ENCODE results near the gene SPRYD3. TPM values are rescaled to one million over a fixed set of nuclear protein-coding genes. Genes with fewer than 3 reads are reported as not detected.
A peak's percentile ranks its signal among the peaks of the same experiment; 100 is the strongest.

The SPRYD3 gene
- total RNA-seq, 1 donor from 2014 or later = 37.1 TPM

DNA sequence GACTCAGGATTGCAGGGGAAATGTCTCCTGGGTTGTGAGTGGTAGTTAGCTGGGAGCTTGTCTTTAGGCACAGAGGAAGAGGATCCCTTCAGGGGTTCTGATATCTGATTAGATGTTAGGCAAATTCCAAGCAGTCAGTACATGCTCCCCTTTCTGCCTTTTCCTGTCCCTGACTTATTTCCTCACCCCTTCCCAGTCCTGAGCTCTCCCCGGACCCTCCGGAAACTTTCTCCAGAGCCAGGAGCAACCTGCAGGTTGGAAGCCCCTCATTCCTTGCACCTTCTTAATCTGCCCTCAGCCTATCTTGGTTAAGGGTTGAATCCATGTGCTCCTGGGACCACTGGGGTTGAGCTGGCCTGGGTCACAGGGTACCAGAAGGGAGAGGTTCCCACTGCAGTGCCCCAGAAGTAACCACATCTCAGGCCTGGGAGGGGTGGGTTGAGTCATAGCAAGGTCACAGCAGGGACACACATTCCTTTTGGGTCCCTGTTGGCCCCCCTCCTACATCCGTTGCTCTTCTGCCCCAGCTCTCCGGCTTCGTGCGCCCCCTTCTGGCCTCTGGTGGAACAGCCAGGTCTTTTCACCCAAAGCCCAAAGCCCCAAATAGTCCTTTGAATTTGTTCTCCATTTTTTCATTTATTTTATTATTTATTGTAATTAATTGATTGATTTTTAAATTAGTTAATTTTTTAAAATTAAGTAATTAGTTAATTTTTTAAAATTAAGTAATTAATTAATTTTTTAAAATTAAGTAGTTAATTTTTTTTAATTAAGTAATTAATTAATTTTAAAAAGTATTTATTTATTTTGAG is 20.1 kb upstream of the SPRYD3 start:
- Mint-ChIP-seq H3K9me3 (ENCODE audit: low read depth) (no peaks in the 10 kb centered on the region), H3K4me3 (ENCODE audit: unreplicated experiment) (peak overlapping the region; percentile 76), H3K36me3 (ENCODE audit: low read depth) (no peaks in the 10 kb centered on the region), H3K27me3 (ENCODE audit: low read depth) (no peaks in the 10 kb centered on the region), H3K4me1 (ENCODE audit: low read depth) (peaks cover 24% of the 10 kb centered on the region), H3K27ac (ENCODE audit: unreplicated experiment) (peak overlapping the region; percentile 93)
- TF ChIP-seq, protein P1, sequence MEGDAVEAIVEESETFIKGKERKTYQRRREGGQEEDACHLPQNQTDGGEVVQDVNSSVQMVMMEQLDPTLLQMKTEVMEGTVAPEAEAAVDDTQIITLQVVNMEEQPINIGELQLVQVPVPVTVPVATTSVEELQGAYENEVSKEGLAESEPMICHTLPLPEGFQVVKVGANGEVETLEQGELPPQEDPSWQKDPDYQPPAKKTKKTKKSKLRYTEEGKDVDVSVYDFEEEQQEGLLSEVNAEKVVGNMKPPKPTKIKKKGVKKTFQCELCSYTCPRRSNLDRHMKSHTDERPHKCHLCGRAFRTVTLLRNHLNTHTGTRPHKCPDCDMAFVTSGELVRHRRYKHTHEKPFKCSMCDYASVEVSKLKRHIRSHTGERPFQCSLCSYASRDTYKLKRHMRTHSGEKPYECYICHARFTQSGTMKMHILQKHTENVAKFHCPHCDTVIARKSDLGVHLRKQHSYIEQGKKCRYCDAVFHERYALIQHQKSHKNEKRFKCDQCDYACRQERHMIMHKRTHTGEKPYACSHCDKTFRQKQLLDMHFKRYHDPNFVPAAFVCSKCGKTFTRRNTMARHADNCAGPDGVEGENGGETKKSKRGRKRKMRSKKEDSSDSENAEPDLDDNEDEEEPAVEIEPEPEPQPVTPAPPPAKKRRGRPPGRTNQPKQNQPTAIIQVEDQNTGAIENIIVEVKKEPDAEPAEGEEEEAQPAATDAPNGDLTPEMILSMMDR (IDR thresholded peaks at IDR 0.05) = peak; percentile 99
- DNase-seq (ENCODE audit: low spot score) = no peak

DNA sequence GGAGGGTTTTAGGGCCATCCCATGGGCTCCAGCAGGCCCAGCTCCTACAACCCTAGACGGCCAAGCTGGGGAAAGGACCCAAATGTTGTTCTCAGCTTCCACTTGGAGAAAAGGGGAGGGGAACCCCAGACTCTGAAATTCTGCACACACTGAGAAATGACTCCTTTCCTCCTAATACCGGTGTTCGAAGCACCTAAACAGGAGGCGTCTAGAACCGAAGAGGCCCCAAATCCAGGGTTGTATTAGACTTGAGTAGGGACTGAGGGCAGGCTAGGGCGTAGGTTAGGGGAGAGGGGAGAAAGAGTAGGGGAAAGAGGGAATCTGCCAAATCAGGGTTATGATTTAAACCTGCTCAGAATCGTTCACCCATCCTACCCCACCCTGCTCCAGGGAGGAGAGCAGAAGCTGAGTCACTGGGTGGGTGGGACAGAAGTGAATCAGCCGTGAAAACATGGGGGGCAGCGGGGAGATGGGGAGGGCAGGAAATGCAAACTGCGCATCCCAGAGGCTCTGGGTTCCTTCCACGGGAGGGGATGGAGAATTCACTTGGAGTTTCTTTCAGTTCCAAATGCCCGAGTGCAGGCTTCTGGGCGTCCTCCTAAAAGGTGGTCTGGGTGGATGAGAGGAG is 19.3 kb upstream of the SPRYD3 start:
- DNase-seq (ENCODE audit: low spot score) = no peak
- peaks cover 24% of the 10 kb centered on the region for H3K4me1 Mint-ChIP-seq (ENCODE audit: low read depth)
- peak overlapping the region; percentile 93 for H3K27ac Mint-ChIP-seq (ENCODE audit: unreplicated experiment)
- no peaks in the 10 kb centered on the region for H3K9me3 Mint-ChIP-seq (ENCODE audit: low read depth)
- no peaks in the 10 kb centered on the region for H3K36me3 Mint-ChIP-seq (ENCODE audit: low read depth)
- no peaks in the 10 kb centered on the region for H3K27me3 Mint-ChIP-seq (ENCODE audit: low read depth)
- H3K4me3 Mint-ChIP-seq (ENCODE audit: unreplicated experiment) = peak overlapping the region; percentile 76
- TF ChIP-seq, protein P1 (IDR thresholded peaks at IDR 0.05) = no peak

DNA sequence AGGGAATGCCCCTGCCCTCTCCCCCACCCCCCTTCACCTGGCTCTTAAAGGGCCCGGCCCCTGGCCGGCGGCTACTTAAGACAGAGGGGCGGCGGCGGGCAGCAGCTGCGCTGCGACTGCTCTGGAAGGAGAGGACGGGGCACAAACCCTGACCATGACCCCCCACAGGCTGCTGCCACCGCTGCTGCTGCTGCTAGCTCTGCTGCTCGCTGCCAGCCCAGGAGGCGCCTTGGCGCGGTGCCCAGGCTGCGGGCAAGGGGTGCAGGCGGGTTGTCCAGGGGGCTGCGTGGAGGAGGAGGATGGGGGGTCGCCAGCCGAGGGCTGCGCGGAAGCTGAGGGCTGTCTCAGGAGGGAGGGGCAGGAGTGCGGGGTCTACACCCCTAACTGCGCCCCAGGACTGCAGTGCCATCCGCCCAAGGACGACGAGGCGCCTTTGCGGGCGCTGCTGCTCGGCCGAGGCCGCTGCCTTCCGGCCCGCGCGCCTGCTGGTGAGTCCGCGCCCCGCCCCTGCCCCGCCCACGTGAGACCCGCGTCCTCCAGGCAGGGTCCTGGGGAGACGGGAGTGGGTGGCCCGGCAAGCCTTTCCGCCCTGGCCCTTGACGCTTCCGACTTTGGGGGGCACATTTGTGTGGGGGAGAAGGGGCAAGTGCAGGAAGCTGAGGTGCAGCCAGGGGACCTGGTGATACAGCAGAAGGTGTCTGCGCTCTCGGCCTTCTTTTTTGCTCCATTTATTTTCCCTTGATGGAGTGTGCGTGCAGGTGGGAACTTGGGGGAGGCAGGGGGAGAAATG is 18.6 kb upstream of the SPRYD3 start, which contains the start of gene IGFBP6:
Gene IGFBP6 (plus strand): TSS at position 104 of the 790 bp plus-strand sequence. CDS start 51 bp downstream, at position 155.
- peak within 1 kb of the TSS; percentile 76 for H3K4me3 Mint-ChIP-seq (ENCODE audit: unreplicated experiment)
- TF ChIP-seq, protein P1 (IDR thresholded peaks at IDR 0.05) = peak; percentile 20
- H3K27ac Mint-ChIP-seq (ENCODE audit: unreplicated experiment) = peak within 1 kb of the TSS; percentile 93
- no peaks in the 10 kb centered on the region for H3K27me3 Mint-ChIP-seq (ENCODE audit: low read depth)
- DNase-seq (ENCODE audit: low spot score) = no peak
- H3K9me3 Mint-ChIP-seq (ENCODE audit: low read depth) = no peaks in the 10 kb centered on the region
- H3K4me1 Mint-ChIP-seq (ENCODE audit: low read depth) = peaks cover 24% of the 10 kb centered on the region
- H3K36me3 Mint-ChIP-seq (ENCODE audit: low read depth) = no peaks in the 10 kb centered on the region

DNA sequence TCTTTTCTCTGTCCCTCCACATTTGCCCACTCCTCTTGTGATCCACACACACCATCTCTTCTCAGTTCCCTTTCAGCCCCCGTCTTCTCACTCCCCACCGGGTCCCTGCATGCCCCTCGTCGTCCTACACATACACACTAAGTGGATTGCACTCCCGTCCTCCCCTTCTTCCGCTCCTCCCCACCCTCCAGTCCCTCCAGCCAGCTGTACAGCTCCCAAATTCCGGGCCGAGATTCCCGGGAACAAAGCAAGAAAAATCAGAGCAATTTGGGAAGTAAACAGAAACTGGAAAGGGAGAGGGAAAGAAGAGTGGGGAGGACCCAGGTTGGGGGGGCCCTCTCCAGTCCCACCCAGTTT is 18.0 kb upstream of the SPRYD3 start:
- Mint-ChIP-seq H3K4me1 (ENCODE audit: low read depth) (peaks cover 24% of the 10 kb centered on the region), H3K36me3 (ENCODE audit: low read depth) (no peaks in the 10 kb centered on the region), H3K4me3 (ENCODE audit: unreplicated experiment) (peak overlapping the region; percentile 76), H3K27me3 (ENCODE audit: low read depth) (no peaks in the 10 kb centered on the region), H3K9me3 (ENCODE audit: low read depth) (no peaks in the 10 kb centered on the region), H3K27ac (ENCODE audit: unreplicated experiment) (peak overlapping the region; percentile 77)
- TF ChIP-seq, protein P1 (IDR thresholded peaks at IDR 0.05) = no peak
- DNase-seq (ENCODE audit: low spot score) = no peak

DNA sequence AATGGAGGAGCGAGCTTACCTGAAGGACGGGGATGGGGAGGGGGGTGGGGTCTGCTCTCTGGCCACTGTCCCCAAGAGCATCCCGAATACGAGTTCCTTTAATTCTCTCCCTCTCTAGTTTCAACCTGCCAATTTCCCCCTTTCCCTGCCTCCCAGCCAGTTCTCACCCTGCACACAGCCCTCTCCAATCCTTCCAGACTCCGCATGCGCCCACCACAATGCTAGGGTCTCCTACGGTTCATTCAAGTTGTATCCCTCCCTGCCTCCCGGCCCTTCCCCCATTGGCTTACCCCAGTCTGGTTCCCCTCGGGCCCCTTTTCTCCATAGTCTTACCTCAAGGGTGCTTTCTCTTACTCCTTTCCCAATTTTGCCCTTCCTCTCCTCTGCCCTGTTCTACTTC is 17.6 kb upstream of the SPRYD3 start:
- H3K4me1 Mint-ChIP-seq (ENCODE audit: low read depth) = peaks cover 24% of the 10 kb centered on the region
- H3K27ac Mint-ChIP-seq (ENCODE audit: unreplicated experiment) = no peak overlapping the region
- peak overlapping the region; percentile 76 for H3K4me3 Mint-ChIP-seq (ENCODE audit: unreplicated experiment)
- TF ChIP-seq, protein P1 (IDR thresholded peaks at IDR 0.05) = no peak
- no peaks in the 10 kb centered on the region for H3K27me3 Mint-ChIP-seq (ENCODE audit: low read depth)
- H3K36me3 Mint-ChIP-seq (ENCODE audit: low read depth) = no peaks in the 10 kb centered on the region
- DNase-seq (ENCODE audit: low spot score) = no peak
- no peaks in the 10 kb centered on the region for H3K9me3 Mint-ChIP-seq (ENCODE audit: low read depth)

Data from chondrocyte (in vitro differentiated cells).